Lung (tissue), 12 donors: ENCODE data around the gene CAMKMT. TPM values are rescaled to one million over a fixed set of nuclear protein-coding genes. Genes with fewer than 3 reads are reported as not detected.

Source experiments
- ATAC-seq: fragments of 200-7000 bp; cut with Tn5 transposase; one replicate; pipeline ENCODE4 v1.9.1; 2020; ENCODE audit warnings: moderate number of reproducible peaks; ENCODE audit not compliant: insufficient read depth, low FRiP score
- DNase-seq, 3 donors: peaks; one replicate each; pipeline ENCODE4 v3.0.0-alpha.2; 2013 to 2017
- H3K27ac ChIP-seq, 2 donors: one replicate each; pipeline ENCODE4 v1.5.1; 2013; ENCODE audit warnings: mild to moderate bottlenecking in 2 of 2, moderate library complexity in 2 of 2, control low read depth in 1 of 2, inconsistent platforms in 1 of 2, low read depth in 1 of 2, low read length in 1 of 2
- H3K27me3 ChIP-seq, 3 donors: one replicate each; pipeline ENCODE4 v1.5.1; 2013; ENCODE audit warnings: low read length in 2 of 3; ENCODE audit not compliant: control insufficient read depth in 3 of 3, insufficient read depth in 3 of 3
- H3K36me3 ChIP-seq, 4 donors: one replicate each; pipeline ENCODE4 v1.5.1; 2013; ENCODE audit warnings: low read length in 4 of 4, mild to moderate bottlenecking in 1 of 4, moderate library complexity in 1 of 4; ENCODE audit not compliant: control insufficient read depth in 4 of 4, insufficient read depth in 4 of 4
- H3K4me1 ChIP-seq, 5 donors: one replicate each; pipeline ENCODE4 v1.5.1; 2013; ENCODE audit warnings: low read length in 5 of 5, mild to moderate bottlenecking in 2 of 5, moderate library complexity in 1 of 5; ENCODE audit not compliant: control insufficient read depth in 5 of 5, insufficient read depth in 5 of 5
- H3K4me3 ChIP-seq: one replicate; pipeline ENCODE4 v1.5.1; 2013; ENCODE audit warnings: mild to moderate bottlenecking, control low read depth, moderate library complexity
- H3K9ac ChIP-seq, 2 donors: one replicate each; pipeline ENCODE4 v1.5.1; 2013; ENCODE audit warnings: low read length in 2 of 2, control low read depth in 1 of 2; ENCODE audit not compliant: insufficient read depth in 1 of 2
- H3K9me3 ChIP-seq, 4 donors: one replicate each; pipeline ENCODE4 v1.5.1; 2013; ENCODE audit warnings: low read length in 3 of 4, mild to moderate bottlenecking in 1 of 4, moderate library complexity in 1 of 4; ENCODE audit not compliant: control insufficient read depth in 4 of 4, insufficient read depth in 3 of 4
- CTCF ChIP-seq: IDR thresholded peaks from 2 replicates; pipeline ENCODE4 v1.5.1; 2012; ENCODE audit warnings: mild to moderate bottlenecking; ENCODE audit errors: control extremely low read depth, extremely low read depth
- WGBS, 2 donors: extraction: QIAGEN DNeasy Blood & Tissue Kit; methylation state at CpG; one replicate each; pipeline ENCODE4 v1.1.7; 2013; 5-methylcytosine and 5-hydroxymethylcytosine counted together
- polyA plus RNA-seq, 2 donors: library from polyadenylated mRNA; stranded (reverse); fragments of 200-250 nt; gene quantifications; one replicate each; pipeline ENCODE4 v1.2.1, GENCODE V29; 2013
- total RNA-seq, 2 donors: library from RNA; depleted of rRNA in 1 of 2; stranded (reverse); fragments of >200 nt in 1 of 2; gene quantifications; one replicate each; pipeline ENCODE4 v1.2.1, GENCODE V29; 2014 to 2021
- donor health status: control.
- donor health status: control.
- donor health status: Bipolar disorder and iron deficiency.
- donor health status: healthy.
- donor health status: DM: yes; HTN: yes; CAD: no.

The CAMKMT gene
- total and polyA plus RNA-seq, 4 donors, result 3.6 to 19.7 (median 8.4) TPM

- no peak for DNase-seq
- Histone ChIP-seq H3K27ac (no peak overlapping the region), H3K4me1 (no peaks in the 10 kb centered on the region), H3K9me3 (no peaks in the 10 kb centered on the region), H3K4me3 (no peak overlapping the region), H3K36me3 (no peaks in the 10 kb centered on the region), H3K27me3 (no peaks in the 10 kb centered on the region), H3K9ac (no peak overlapping the region)
- no peak for ATAC-seq
- 89 to 90% methylated on average over 6 of the region's 6 CpGs for WGBS, 2 donors
- TF ChIP-seq CTCF, result no peak
Observed at GRCh38 chr2:44398243-44398897, 36.6 kb downstream of the CAMKMT start.

GRCh38 chr2:44420725-44421124 lies 59.0 kb downstream of the CAMKMT start:
- H3K9ac ChIP-seq, result no peak overlapping the region
- peaks cover 0 to 1% (median 0%) of the 10 kb centered on the region in 4 donors for H3K36me3 ChIP-seq
- H3K27ac ChIP-seq, result no peak overlapping the region
- TF ChIP-seq CTCF, result no peak
- no peaks in the 10 kb centered on the region for H3K4me1 ChIP-seq
- no peak overlapping the region for H3K4me3 ChIP-seq
- DNase-seq, result no peak
- ATAC-seq, result no peak
- H3K9me3 ChIP-seq, result no peaks in the 10 kb centered on the region
- H3K27me3 ChIP-seq, result no peaks in the 10 kb centered on the region
- WGBS, 2 donors, result 95 to 100% methylated on average over 1 of the region's 1 CpG

GRCh38 chr2:44424211-44424610 lies 62.5 kb downstream of the CAMKMT start:
- Histone ChIP-seq H3K9me3 (no peaks in the 10 kb centered on the region), H3K4me3 (no peak overlapping the region), H3K36me3 (peaks cover 0 to under 1% (median 0%) of the 10 kb centered on the region in 4 donors), H3K4me1 (no peaks in the 10 kb centered on the region), H3K9ac (no peak overlapping the region), H3K27me3 (no peaks in the 10 kb centered on the region), H3K27ac (no peak overlapping the region)
- 91 to 95% methylated on average over 9 of the region's 9 CpGs for WGBS, 2 donors
- ATAC-seq (no peak), DNase-seq (no peak)
- no peak for TF ChIP-seq CTCF

- Histone ChIP-seq H3K27me3 (no peaks in the 10 kb centered on the region), H3K9ac (no peak overlapping the region), H3K4me1 (peaks cover 0 to 5% (median 0%) of the 10 kb centered on the region in 5 donors), H3K4me3 (no peak overlapping the region), H3K27ac (no peak overlapping the region), H3K36me3 (no peaks in the 10 kb centered on the region), H3K9me3 (no peaks in the 10 kb centered on the region)
- DNase-seq (no peak), ATAC-seq (no peak)
- no peak for TF ChIP-seq CTCF
- WGBS, 2 donors, result 100% methylated on average over 1 of the region's 1 CpG
Observed at GRCh38 chr2:44429034-44429433, 67.3 kb downstream of the CAMKMT start.
